Measurements from ENCODE around the gene TPPP2. TPM values are rescaled to one million over a fixed set of nuclear protein-coding genes. Genes with fewer than 3 reads are reported as not detected.

Gene TPPP2
- total and polyA plus RNA-seq, 8 donors: 0.62 TPM; not detected in 7

GRCh38 chr14:21068521-21069387, 38.7 kb downstream of the TPPP2 start:
- TF ChIP-seq CTCF (IDR thresholded peaks at IDR 0.05): peak in 5 of 7 experiments; percentile 53 to 73 (median 57)
- no peak for TF ChIP-seq EP300 (IDR thresholded peaks at IDR 0.05)
- DNase-seq: peak; percentile 63 to 89
- 1 to 4% (median 2%) methylated on average over 44 to 45 of the region's 45 CpGs for WGBS, 5 donors

DNA sequence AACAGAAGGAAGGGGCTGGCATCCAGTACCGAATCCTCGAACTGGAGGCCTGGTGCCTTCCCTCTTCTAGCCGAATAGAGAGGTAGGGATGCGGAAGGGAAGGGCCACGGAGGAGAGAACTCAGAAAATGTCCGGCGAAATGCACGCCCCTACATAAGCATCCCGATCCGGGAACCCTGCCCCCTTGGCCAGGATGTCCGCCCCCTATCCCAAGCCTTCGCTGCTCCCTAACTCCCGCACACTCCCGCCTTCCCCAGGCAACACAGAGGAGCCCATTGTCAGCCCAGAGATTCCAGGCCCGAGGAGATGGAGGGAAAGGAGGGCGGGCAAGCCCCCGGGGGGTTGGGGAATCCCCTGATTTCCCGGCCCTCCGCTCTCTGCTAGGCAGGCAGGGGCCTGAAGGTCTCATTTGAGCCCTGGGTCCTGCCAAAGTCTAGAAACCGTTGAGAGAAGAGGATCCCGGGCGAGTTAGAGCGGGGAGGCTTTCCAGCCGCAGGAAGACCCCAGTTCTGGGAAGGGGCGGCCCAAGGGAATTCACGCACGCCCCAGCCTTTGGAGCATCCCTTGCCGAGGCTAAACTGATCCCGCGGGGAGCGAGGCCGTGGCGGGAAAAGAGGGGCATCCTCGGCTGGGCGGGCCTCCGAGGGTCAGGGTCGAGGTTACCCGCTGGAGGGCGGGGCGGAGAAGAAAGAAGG, 39.5 kb downstream of the TPPP2 start:
- Histone ChIP-seq H3K27me3 (peaks cover 0 to 19% (median 6%) of the 10 kb centered on the region in 3 donors), H3K9me3 (no peaks in the 10 kb centered on the region), H3K36me3 (peaks cover 0 to 20% (median 12%) of the 10 kb centered on the region in 4 donors), H3K4me3 (peak overlapping the region; percentile 77 to 90 (median 80)), H3K27ac (peak overlapping the region; percentile 86 to 94 (median 91)), H3K4me1 (peaks cover 37 to 53% (median 47%) of the 10 kb centered on the region in 4 donors)
- intact Hi-C loops (cut with DNase I; ENCODE audit: low total_unique reads): loop anchor here (5.0 kb wide), 1 partner anchor 38 kb away; no protein-coding TSS in a partner anchor
- no peak for TF ChIP-seq POLR2AphosphoS5 (IDR thresholded peaks at IDR 0.05)
- TF ChIP-seq EP300 (IDR thresholded peaks at IDR 0.05): no peak
- TF ChIP-seq POLR2A (IDR thresholded peaks at IDR 0.05): no peak
- no peak for TF ChIP-seq CTCF (IDR thresholded peaks at IDR 0.05)
- 1% methylated on average over 28 to 40 of the region's 40 CpGs for WGBS, 5 donors
- DNase-seq: peak in 1 of 2 donors; percentile 87

More at GRCh38 chr14:21068521-21069387, 38.7 kb downstream of the TPPP2 start:
- Histone ChIP-seq H3K9me3 (no peaks in the 10 kb centered on the region), H3K4me3 (peak overlapping the region; percentile 77 to 90 (median 80)), H3K4me1 (peaks cover 37 to 49% (median 47%) of the 10 kb centered on the region in 4 donors), H3K36me3 (peaks cover 0 to 12% (median 5%) of the 10 kb centered on the region in 4 donors), H3K27me3 (peaks cover 0 to 19% (median 6%) of the 10 kb centered on the region in 3 donors), H3K27ac (peak overlapping the region in 4 of 5 donors; percentile 86 to 94 (median 92))
- intact Hi-C loops (cut with DNase I; ENCODE audit: low total_unique reads): loop anchor here (5.0 kb wide), 1 partner anchor 39 kb away; no protein-coding TSS in a partner anchor

DNA sequence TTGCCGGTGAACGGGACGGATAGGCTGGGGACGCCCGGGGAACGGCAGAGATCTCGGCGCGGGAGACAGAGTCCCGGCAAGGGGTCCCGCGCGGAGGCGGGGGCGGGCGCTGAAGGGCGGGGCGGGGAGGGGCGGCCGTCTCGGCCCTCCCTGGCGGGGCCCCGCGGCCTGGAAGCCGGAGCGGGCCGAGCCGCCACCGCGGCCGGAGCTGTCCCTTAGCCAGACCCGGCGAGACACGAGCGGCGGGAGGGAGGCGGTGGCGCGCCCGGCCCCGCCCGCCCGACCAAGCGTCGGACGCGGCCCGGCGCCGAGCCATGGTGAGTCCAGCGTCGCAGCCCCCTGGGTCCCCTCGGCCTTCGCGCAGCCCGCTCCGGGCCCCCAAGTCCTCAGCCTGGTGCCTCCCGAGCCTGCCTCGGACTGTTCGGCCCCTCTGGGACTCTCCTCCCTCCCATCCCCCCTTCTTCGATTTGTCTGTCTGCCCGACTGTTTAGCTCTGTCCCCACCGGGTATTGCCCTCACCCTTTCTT, 40.1 kb downstream of the TPPP2 start, which contains the start of gene ARHGEF40:
TSS of gene ARHGEF40 (plus strand) at position 222 of the 527 bp plus-strand sequence. CDS start at position 315, 93 bp downstream.
- TF ChIP-seq CTCF (IDR thresholded peaks at IDR 0.05) (no peak), POLR2AphosphoS5 (IDR thresholded peaks at IDR 0.05) (peak in 1 of 3 donors; percentile 24)

More for the DNA sequence above, 40.1 kb downstream of the TPPP2 start, which contains the start of gene ARHGEF40:
- WGBS, 5 donors: 0 to 1% (median 0%) methylated on average over 20 to 63 of the region's 63 CpGs
- Histone ChIP-seq H3K27ac (peak within 1 kb of the TSS; percentile 86 to 94 (median 91)), H3K9me3 (no peaks in the 10 kb centered on the region), H3K27me3 (peaks cover 0 to 19% (median 6%) of the 10 kb centered on the region in 3 donors), H3K36me3 (peaks cover 4 to 26% (median 18%) of the 10 kb centered on the region in 4 donors), H3K4me3 (peak within 1 kb of the TSS; percentile 77 to 90 (median 80)), H3K4me1 (peaks cover 37 to 53% (median 47%) of the 10 kb centered on the region in 4 donors)
- peak; percentile 74 to 86 for DNase-seq
- intact Hi-C loops (cut with DNase I; ENCODE audit: low total_unique reads): no loop called here
